Sigmoid colon (tissue), 7 donors: ENCODE data around the gene SMIM43. TPM values are rescaled to one million over a fixed set of nuclear protein-coding genes. Genes with fewer than 3 reads are reported as not detected.

Source experiments
- DNase-seq: peaks from one replicate; pipeline ENCODE4 v3.0.0-alpha.2; 2019
- H3K27ac ChIP-seq, 4 donors: fragments of 200-600 bp; sonication (generic); one replicate each; pipeline ENCODE4 v1.5.1; 2016 to 2019; ENCODE audit warnings: mild to moderate bottlenecking in 1 of 4
- H3K27me3 ChIP-seq, 3 donors: fragments of 200-600 bp; sonication (generic); one replicate each; pipeline ENCODE4 v1.5.1; 2019; ENCODE audit warnings: mild to moderate bottlenecking in 1 of 3
- H3K36me3 ChIP-seq, 4 donors: fragments of 200-600 bp; sonication (generic); one replicate each; pipeline ENCODE4 v1.5.1; 2016 to 2019
- H3K4me1 ChIP-seq, 4 donors: fragments of 200-600 bp; sonication (generic); one replicate each; pipeline ENCODE4 v1.5.1; 2017 to 2019
- H3K4me3 ChIP-seq, 4 donors: fragments of 200-600 bp; sonication (generic); one replicate each; pipeline ENCODE4 v1.5.1; 2017 to 2019; ENCODE audit warnings: mild to moderate bottlenecking in 2 of 4, moderate library complexity in 1 of 4
- H3K9me3 ChIP-seq, 4 donors: fragments of 200-600 bp in 3 of 4; sonication (generic) in 3 of 4; one replicate each; pipeline versions ENCODE4 v1.5.1 to v1.6.1; 2013 to 2019
- EP300 ChIP-seq, 4 donors: sonication (generic); formaldehyde crosslinking; IDR thresholded peaks; one replicate each; pipeline ENCODE4 v1.6.1; 2017; ENCODE audit warnings: antibody characterized with exemption in 4 of 4
- POLR2A ChIP-seq, 2 donors: fragments of 450-650 bp; IDR thresholded peaks; one replicate each; pipeline ENCODE4 v1.6.1; 2016; ENCODE audit warnings: antibody characterized with exemption in 2 of 2, mild to moderate bottlenecking in 2 of 2, moderate library complexity in 2 of 2
- POLR2AphosphoS5 ChIP-seq, 4 donors: sonication (generic); formaldehyde crosslinking; IDR thresholded peaks; one replicate each; pipeline ENCODE4 v1.6.1; 2017; ENCODE audit warnings: antibody characterized with exemption in 4 of 4
- WGBS, 2 donors: extraction: QIAGEN DNeasy Blood & Tissue Kit; methylation state at CpG; one replicate each; pipeline ENCODE4 v1.1.7; 2013; 5-methylcytosine and 5-hydroxymethylcytosine counted together
- intact Hi-C: fragments of 100-400 bp; cut with DNase I; formaldehyde crosslinking; loops from one replicate; pipeline ENCODE4 v1.15.1; 2023
- polyA plus RNA-seq, 3 donors: library from polyadenylated mRNA; stranded (reverse); fragments of 200-250 nt; gene quantifications; one replicate each; pipeline ENCODE4 v1.2.3, GENCODE V29; 2013
- total RNA-seq, 4 donors: library from RNA; depleted of rRNA; stranded (reverse); fragments of >200 nt; gene quantifications; one replicate each; pipeline ENCODE4 v1.1.0, GENCODE V29; 2016
- TF ChIP-seq, protein P1 (sequence below), 4 experiments: fragments of 450-650 bp in 3 of 4; fragments of 200-600 bp in 1 of 4; IDR thresholded peaks; one replicate each; pipeline ENCODE4 v1.5.1; 2016 to 2019; ENCODE audit warnings: antibody characterized with exemption in 4 of 4, mild to moderate bottlenecking in 3 of 4, moderate library complexity in 2 of 4
- donor health status: healthy with polysubstance abuse.
- donor health status: Bipolar disorder and iron deficiency.
- donor health status: healthy.

The SMIM43 gene
- total and polyA plus RNA-seq, 7 donors: 0.44 to 1.1 (median 0.60) TPM; not detected in 3

DNA sequence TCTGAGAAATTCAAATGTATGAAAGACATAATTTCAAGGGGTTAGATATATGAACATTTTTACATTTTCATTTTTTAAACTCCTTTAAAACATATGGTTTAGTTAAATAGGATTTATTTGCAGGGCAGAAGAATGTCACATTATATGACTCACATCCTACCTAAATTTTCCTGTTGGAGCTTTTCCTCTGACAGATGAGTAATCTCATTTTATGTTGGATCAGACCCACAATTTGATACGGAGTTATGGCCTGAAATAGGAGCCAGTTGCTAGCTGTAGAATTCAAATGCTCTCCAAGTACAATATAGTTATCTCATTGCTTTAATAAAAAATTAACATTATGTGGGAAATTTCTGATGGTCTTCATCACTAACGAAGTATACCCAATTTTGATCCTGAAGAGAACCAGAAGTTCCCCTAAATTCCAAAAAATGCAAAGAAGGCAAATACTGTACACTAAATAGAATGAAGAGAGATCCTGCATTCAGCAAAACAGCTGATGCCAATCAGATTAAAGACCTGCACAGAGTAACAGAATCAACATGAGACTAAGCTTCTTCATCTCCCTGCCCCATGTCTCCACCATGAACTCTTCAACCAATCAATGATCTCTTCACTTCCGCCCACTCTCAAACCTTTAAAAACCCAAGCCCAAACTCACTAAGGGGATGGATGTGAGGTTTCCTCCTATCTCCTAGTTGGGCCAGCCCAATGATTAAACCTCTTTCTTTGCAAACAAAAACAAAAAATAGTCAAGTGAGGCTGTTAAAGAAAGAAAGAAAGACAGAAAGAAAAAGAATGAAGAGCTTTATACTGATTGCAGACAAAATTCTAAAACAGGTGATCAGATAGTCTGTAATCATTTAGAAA is 25.2 kb upstream of the SMIM43 start:
- DNase-seq: no peak
- H3K36me3 ChIP-seq: no peaks in the 10 kb centered on the region
- no peak overlapping the region for H3K4me3 ChIP-seq
- 72 to 73% methylated on average over 3 of the region's 3 CpGs for WGBS, 2 donors
- peaks cover 0 to 4% (median 0%) of the 10 kb centered on the region in 4 donors for H3K4me1 ChIP-seq
- H3K9me3 ChIP-seq: no peaks in the 10 kb centered on the region
- no peaks in the 10 kb centered on the region for H3K27me3 ChIP-seq
- intact Hi-C loops: no loop called here
- H3K27ac ChIP-seq: no peak overlapping the region
- TF ChIP-seq, protein P1, sequence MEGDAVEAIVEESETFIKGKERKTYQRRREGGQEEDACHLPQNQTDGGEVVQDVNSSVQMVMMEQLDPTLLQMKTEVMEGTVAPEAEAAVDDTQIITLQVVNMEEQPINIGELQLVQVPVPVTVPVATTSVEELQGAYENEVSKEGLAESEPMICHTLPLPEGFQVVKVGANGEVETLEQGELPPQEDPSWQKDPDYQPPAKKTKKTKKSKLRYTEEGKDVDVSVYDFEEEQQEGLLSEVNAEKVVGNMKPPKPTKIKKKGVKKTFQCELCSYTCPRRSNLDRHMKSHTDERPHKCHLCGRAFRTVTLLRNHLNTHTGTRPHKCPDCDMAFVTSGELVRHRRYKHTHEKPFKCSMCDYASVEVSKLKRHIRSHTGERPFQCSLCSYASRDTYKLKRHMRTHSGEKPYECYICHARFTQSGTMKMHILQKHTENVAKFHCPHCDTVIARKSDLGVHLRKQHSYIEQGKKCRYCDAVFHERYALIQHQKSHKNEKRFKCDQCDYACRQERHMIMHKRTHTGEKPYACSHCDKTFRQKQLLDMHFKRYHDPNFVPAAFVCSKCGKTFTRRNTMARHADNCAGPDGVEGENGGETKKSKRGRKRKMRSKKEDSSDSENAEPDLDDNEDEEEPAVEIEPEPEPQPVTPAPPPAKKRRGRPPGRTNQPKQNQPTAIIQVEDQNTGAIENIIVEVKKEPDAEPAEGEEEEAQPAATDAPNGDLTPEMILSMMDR (IDR thresholded peaks at IDR 0.05): no peak
- TF ChIP-seq POLR2A (IDR thresholded peaks at IDR 0.05) (no peak), POLR2AphosphoS5 (IDR thresholded peaks at IDR 0.05) (no peak), EP300 (IDR thresholded peaks at IDR 0.05) (no peak)

DNA sequence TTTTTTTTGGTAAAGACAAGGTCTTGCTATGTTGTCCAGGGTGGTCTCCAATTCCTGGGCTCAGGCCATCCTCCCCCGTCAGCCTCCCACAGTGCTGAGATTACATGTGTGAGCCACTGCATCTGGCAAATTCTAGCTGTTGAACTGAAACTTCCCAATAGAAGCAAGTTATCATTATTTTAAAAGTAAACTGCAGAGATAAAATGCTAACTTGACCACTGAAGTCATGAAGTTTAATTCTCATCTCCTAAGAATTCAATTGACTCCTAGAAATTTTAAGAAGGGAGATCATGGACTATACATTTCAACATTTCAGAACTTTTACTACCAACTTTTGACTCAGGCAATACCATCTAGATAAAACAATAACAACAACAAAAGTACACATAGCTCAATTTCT is 24.5 kb upstream of the SMIM43 start:
- Histone ChIP-seq H3K4me1 (peaks cover 0 to 7% (median 0%) of the 10 kb centered on the region in 4 donors), H3K27ac (no peak overlapping the region), H3K9me3 (no peaks in the 10 kb centered on the region), H3K4me3 (no peak overlapping the region), H3K36me3 (no peaks in the 10 kb centered on the region), H3K27me3 (no peaks in the 10 kb centered on the region)
- TF ChIP-seq, protein P1 (IDR thresholded peaks at IDR 0.05): no peak
- TF ChIP-seq EP300 (IDR thresholded peaks at IDR 0.05) (no peak), POLR2A (IDR thresholded peaks at IDR 0.05) (no peak), POLR2AphosphoS5 (IDR thresholded peaks at IDR 0.05) (no peak)
- WGBS, 2 donors: 83 to 90% methylated on average over 1 of the region's 1 CpG
- no peak for DNase-seq
- intact Hi-C loops: no loop called here

DNA sequence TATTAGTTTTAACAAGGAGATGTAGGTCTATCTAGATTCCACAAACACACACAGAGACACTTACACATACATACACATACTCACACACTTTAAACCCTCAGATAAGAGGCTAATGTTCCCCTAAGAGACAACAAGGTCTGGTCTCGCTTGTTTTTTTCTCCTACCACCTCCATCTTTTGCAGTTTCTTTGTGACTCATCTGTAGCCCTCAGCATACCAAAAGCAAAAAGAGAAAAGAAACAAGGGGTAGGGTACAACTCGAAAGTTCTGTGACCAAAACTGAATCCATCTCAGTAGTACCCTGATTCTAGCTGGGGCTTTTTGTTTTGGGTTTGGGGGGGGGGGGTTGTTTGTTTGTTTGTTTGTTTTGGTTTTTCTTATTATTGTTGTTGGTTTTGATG is 23.9 kb upstream of the SMIM43 start:
- no peak overlapping the region for H3K27ac ChIP-seq
- intact Hi-C loops: no loop called here
- WGBS, 2 donors: 78 to 84% methylated on average over 2 of the region's 2 CpGs
- H3K36me3 ChIP-seq: no peaks in the 10 kb centered on the region
- DNase-seq: no peak
- no peaks in the 10 kb centered on the region for H3K27me3 ChIP-seq
- peaks cover 0 to 7% (median 0%) of the 10 kb centered on the region in 4 donors for H3K4me1 ChIP-seq
- no peak for TF ChIP-seq POLR2A (IDR thresholded peaks at IDR 0.05)
- no peak for TF ChIP-seq POLR2AphosphoS5 (IDR thresholded peaks at IDR 0.05)
- TF ChIP-seq, protein P1 (IDR thresholded peaks at IDR 0.05): no peak
- no peak for TF ChIP-seq EP300 (IDR thresholded peaks at IDR 0.05)
- no peak overlapping the region for H3K4me3 ChIP-seq
- H3K9me3 ChIP-seq: no peaks in the 10 kb centered on the region

DNA sequence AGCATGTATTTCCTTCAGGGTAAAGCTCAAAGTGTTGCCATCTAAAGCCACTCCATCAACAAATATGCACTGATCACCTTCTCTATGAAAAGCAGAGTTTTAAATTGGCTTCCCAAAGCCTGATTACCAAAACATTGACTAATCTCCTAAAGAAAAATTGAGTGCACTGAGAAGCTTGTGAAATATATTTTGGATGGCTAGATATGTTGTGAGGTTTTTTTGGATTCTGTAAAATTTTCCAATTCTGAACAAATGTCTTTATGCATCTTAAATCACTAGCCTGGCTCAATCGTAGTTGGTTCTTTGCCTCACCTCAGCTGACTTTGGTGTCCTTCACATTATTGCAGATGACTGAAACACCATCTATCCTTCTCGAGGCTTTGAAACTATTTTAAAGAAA is 21.3 kb upstream of the SMIM43 start:
- Histone ChIP-seq H3K27ac (peak overlapping the region in 3 of 4 donors; percentile 19 to 31 (median 22)), H3K4me1 (peaks cover 0 to 7% (median 0%) of the 10 kb centered on the region in 4 donors), H3K27me3 (no peaks in the 10 kb centered on the region), H3K9me3 (no peaks in the 10 kb centered on the region), H3K4me3 (no peak overlapping the region), H3K36me3 (no peaks in the 10 kb centered on the region)
- DNase-seq: no peak
- intact Hi-C loops: no loop called here
- 69 to 86% methylated on average over 2 of the region's 2 CpGs for WGBS, 2 donors
- TF ChIP-seq, protein P1 (IDR thresholded peaks at IDR 0.05): no peak
- TF ChIP-seq POLR2AphosphoS5 (IDR thresholded peaks at IDR 0.05) (no peak), EP300 (IDR thresholded peaks at IDR 0.05) (no peak), POLR2A (IDR thresholded peaks at IDR 0.05) (no peak)
